Measurements from ENCODE around the gene RAPSN. TPM values are rescaled to one million over a fixed set of nuclear protein-coding genes. Genes with fewer than 3 reads are reported as not detected.
"Not testable (repeated sequence)": the region's sequence is repeated elsewhere in the genome, so short reads cannot be mapped to it uniquely, and the experiment has no call there.

RAPSN gene
- total RNA-seq, 2 experiments from 2014 or later, result 0.16 to 0.79 TPM

GRCh38 chr11:47454258-47454671 is 5.3 kb upstream of the RAPSN start:
- H3K27ac Mint-ChIP-seq; H3K4me1 Mint-ChIP-seq; H3K36me3 Mint-ChIP-seq; H3K27me3 Mint-ChIP-seq; H3K9me3 Mint-ChIP-seq (ENCODE audit: low read depth); H3K4me3 Mint-ChIP-seq: not testable (repeated sequence)
- DNase-seq (peak; percentile 85), ATAC-seq (peak; percentile 88)
- CTCF ChIA-PET, result interaction anchor here (0.6 to 3.5 kb wide), 22 partner anchors 8 to 548 kb away, joined by 3 to 24 read pairs (median 3); partner anchors contain the start of genes PSMC3 and SLC39A13

GRCh38 chr11:47453365-47453764 is 4.4 kb upstream of the RAPSN start:
- CTCF ChIA-PET, result interaction anchor here (0.8 to 3.5 kb wide), 9 partner anchors 9 to 81 kb away, joined by 3 to 24 read pairs (median 4); partner anchors contain the start of gene PSMC3
- DNase-seq, result no peak

GRCh38 chr11:47451990-47452389 is 3.1 kb upstream of the RAPSN start:
- no peaks in the 10 kb centered on the region for H3K27me3 Mint-ChIP-seq
- H3K27ac Mint-ChIP-seq, result no peak overlapping the region
- DNase-seq (no peak), ATAC-seq (no peak)
- H3K4me3 Mint-ChIP-seq, result no peak overlapping the region
- H3K9me3 Mint-ChIP-seq (ENCODE audit: low read depth), result no peaks in the 10 kb centered on the region
- CTCF ChIA-PET, result interaction anchor here (3.5 kb wide), 1 partner anchor 78 kb away, joined by 24 read pairs; no protein-coding TSS in a partner anchor
- H3K4me1 Mint-ChIP-seq, result peaks cover 4% of the 10 kb centered on the region
- peaks cover 1% of the 10 kb centered on the region for H3K36me3 Mint-ChIP-seq

More at GRCh38 chr11:47453365-47453764, 4.4 kb upstream of the RAPSN start:
- Mint-ChIP-seq H3K9me3 (ENCODE audit: low read depth) (no peaks in the 10 kb centered on the region), H3K27ac (no peak overlapping the region), H3K4me3 (no peak overlapping the region), H3K27me3 (no peaks in the 10 kb centered on the region), H3K36me3 (peaks cover 1% of the 10 kb centered on the region), H3K4me1 (peaks cover 4% of the 10 kb centered on the region)
- ATAC-seq, result no peak

GRCh38 chr11:47451436-47451835 is 2.5 kb upstream of the RAPSN start:
- ATAC-seq (no peak), DNase-seq (no peak)
- no peaks in the 10 kb centered on the region for H3K27me3 Mint-ChIP-seq
- H3K9me3 Mint-ChIP-seq (ENCODE audit: low read depth), result no peaks in the 10 kb centered on the region
- no peak overlapping the region for H3K4me3 Mint-ChIP-seq
- CTCF ChIA-PET, result no interaction called here
- peaks cover 1% of the 10 kb centered on the region for H3K36me3 Mint-ChIP-seq
- H3K4me1 Mint-ChIP-seq, result peaks cover 4% of the 10 kb centered on the region
- H3K27ac Mint-ChIP-seq, result no peak overlapping the region

GRCh38 chr11:47449541-47449940 is 605 bp upstream of the RAPSN start:
- ATAC-seq (no peak), DNase-seq (no peak)
- Mint-ChIP-seq H3K27ac (no peak overlapping the region), H3K36me3 (peaks cover 1% of the 10 kb centered on the region), H3K4me3 (no peak overlapping the region), H3K9me3 (ENCODE audit: low read depth) (no peaks in the 10 kb centered on the region), H3K27me3 (no peaks in the 10 kb centered on the region), H3K4me1 (peaks cover 4% of the 10 kb centered on the region)
- CTCF ChIA-PET, result no interaction called here

- CTCF ChIA-PET, result interaction anchor here (1.2 to 1.4 kb wide), 2 partner anchors 10 to 74 kb away, joined by 3 read pairs; no protein-coding TSS in a partner anchor
- Mint-ChIP-seq H3K27me3 (no peaks in the 10 kb centered on the region), H3K4me3 (no peak overlapping the region), H3K9me3 (ENCODE audit: low read depth) (no peaks in the 10 kb centered on the region), H3K36me3 (no peaks in the 10 kb centered on the region), H3K4me1 (no peaks in the 10 kb centered on the region), H3K27ac (no peak overlapping the region)
- ATAC-seq, result no peak
- no peak for DNase-seq
Observed at GRCh38 chr11:47447906-47448305, 1.0 kb downstream of the RAPSN start.

GRCh38 chr11:47446833-47447232 is 2.1 kb downstream of the RAPSN start:
- H3K27me3 Mint-ChIP-seq, result no peaks in the 10 kb centered on the region
- H3K27ac Mint-ChIP-seq, result no peak overlapping the region
- no peak for ATAC-seq
- no peak for DNase-seq
- H3K9me3 Mint-ChIP-seq (ENCODE audit: low read depth), result no peaks in the 10 kb centered on the region
- no peak overlapping the region for H3K4me3 Mint-ChIP-seq
- CTCF ChIA-PET, result no interaction called here
- no peaks in the 10 kb centered on the region for H3K4me1 Mint-ChIP-seq
- H3K36me3 Mint-ChIP-seq, result no peaks in the 10 kb centered on the region

GRCh38 chr11:47445840-47446239 is 3.1 kb downstream of the RAPSN start:
- no peak overlapping the region for H3K27ac Mint-ChIP-seq
- H3K4me3 Mint-ChIP-seq, result no peak overlapping the region
- no peak for ATAC-seq
- CTCF ChIA-PET, result interaction anchor here (0.7 to 1.1 kb wide), 3 partner anchors 8 to 72 kb away, joined by 3 to 4 read pairs (median 3); no protein-coding TSS in a partner anchor
- no peaks in the 10 kb centered on the region for H3K36me3 Mint-ChIP-seq
- no peaks in the 10 kb centered on the region for H3K9me3 Mint-ChIP-seq (ENCODE audit: low read depth)
- no peaks in the 10 kb centered on the region for H3K4me1 Mint-ChIP-seq
- no peak for DNase-seq
- H3K27me3 Mint-ChIP-seq, result no peaks in the 10 kb centered on the region

- CTCF ChIA-PET, result interaction anchor here (0.9 to 1.3 kb wide), 3 partner anchors 10 to 70 kb away, joined by 3 to 4 read pairs (median 3); no protein-coding TSS in a partner anchor
- no peaks in the 10 kb centered on the region for H3K36me3 Mint-ChIP-seq
- no peaks in the 10 kb centered on the region for H3K27me3 Mint-ChIP-seq
Observed at GRCh38 chr11:47443817-47444216, 5.1 kb downstream of the RAPSN start.

GRCh38 chr11:47443028-47443700 is 5.8 kb downstream of the RAPSN start:
- DNase-seq (no peak), ATAC-seq (no peak)
- H3K27me3 Mint-ChIP-seq, result no peaks in the 10 kb centered on the region
- H3K4me3 Mint-ChIP-seq, result no peak overlapping the region
- H3K27ac Mint-ChIP-seq, result no peak overlapping the region
- no peaks in the 10 kb centered on the region for H3K4me1 Mint-ChIP-seq
- H3K9me3 Mint-ChIP-seq (ENCODE audit: low read depth), result no peaks in the 10 kb centered on the region
- CTCF ChIA-PET, result interaction anchor here (0.6 to 1.3 kb wide), 4 partner anchors 12 to 110 kb away, joined by 3 to 4 read pairs (median 3); no protein-coding TSS in a partner anchor
- no peaks in the 10 kb centered on the region for H3K36me3 Mint-ChIP-seq

More at GRCh38 chr11:47443817-47444216, 5.1 kb downstream of the RAPSN start:
- Mint-ChIP-seq H3K9me3 (ENCODE audit: low read depth) (no peaks in the 10 kb centered on the region), H3K4me1 (no peaks in the 10 kb centered on the region), H3K4me3 (no peak overlapping the region), H3K27ac (no peak overlapping the region)
- ATAC-seq (no peak), DNase-seq (no peak)

GRCh38 chr11:47442514-47442913 is 6.4 kb downstream of the RAPSN start:
- H3K4me3 Mint-ChIP-seq, result no peak overlapping the region
- DNase-seq, result no peak

GRCh38 chr11:47441421-47441820 is 7.5 kb downstream of the RAPSN start:
- CTCF ChIA-PET, result no interaction called here
- Mint-ChIP-seq H3K9me3 (ENCODE audit: low read depth) (no peaks in the 10 kb centered on the region), H3K27me3 (no peaks in the 10 kb centered on the region), H3K4me3 (no peak overlapping the region), H3K27ac (no peak overlapping the region), H3K4me1 (no peaks in the 10 kb centered on the region), H3K36me3 (no peaks in the 10 kb centered on the region)
- no peak for DNase-seq
- ATAC-seq, result no peak

More at GRCh38 chr11:47442514-47442913, 6.4 kb downstream of the RAPSN start:
- ATAC-seq, result no peak
- Mint-ChIP-seq H3K27me3 (no peaks in the 10 kb centered on the region), H3K36me3 (no peaks in the 10 kb centered on the region), H3K4me1 (no peaks in the 10 kb centered on the region), H3K27ac (no peak overlapping the region), H3K9me3 (ENCODE audit: low read depth) (no peaks in the 10 kb centered on the region)
- CTCF ChIA-PET, result interaction anchor here (0.6 to 1.3 kb wide), 2 partner anchors 12 to 111 kb away, joined by 3 read pairs; no protein-coding TSS in a partner anchor

GRCh38 chr11:47440054-47440476 is 8.9 kb downstream of the RAPSN start:
- Mint-ChIP-seq H3K27me3 (no peaks in the 10 kb centered on the region), H3K4me1 (no peaks in the 10 kb centered on the region), H3K9me3 (ENCODE audit: low read depth) (no peaks in the 10 kb centered on the region), H3K4me3 (no peak overlapping the region), H3K27ac (no peak overlapping the region), H3K36me3 (no peaks in the 10 kb centered on the region)
- ATAC-seq, result no peak
- no peak for DNase-seq
- CTCF ChIA-PET, result no interaction called here

- ATAC-seq, result no peak
- H3K27me3 Mint-ChIP-seq, result no peaks in the 10 kb centered on the region
- CTCF ChIA-PET, result no interaction called here
- no peak overlapping the region for H3K27ac Mint-ChIP-seq
- no peaks in the 10 kb centered on the region for H3K9me3 Mint-ChIP-seq (ENCODE audit: low read depth)
- H3K4me3 Mint-ChIP-seq, result no peak overlapping the region
- no peak for DNase-seq
- no peaks in the 10 kb centered on the region for H3K36me3 Mint-ChIP-seq
- no peaks in the 10 kb centered on the region for H3K4me1 Mint-ChIP-seq
Observed at GRCh38 chr11:47438721-47439120, 10.2 kb downstream of the RAPSN start.
